Keratinocyte (primary cell): ENCODE data around the gene LTN1. TPM values are rescaled to one million over a fixed set of nuclear protein-coding genes. Genes with fewer than 3 reads are reported as not detected.

Experiments used
- DNase-seq: peaks from one replicate; pipeline ENCODE4 v3.0.0-alpha.2; 2011; ENCODE audit warnings: low read depth, missing footprints, low spot score
- FAIRE-seq: peaks from 2 replicates; lab custom pipeline; 2011; peaks lifted over from hg19 to GRCh38; lab: Jason Lieb, UNC
- H2AFZ ChIP-seq: 2 replicates; pipeline ENCODE4 v1.6.0; 2012; ENCODE audit warnings: low read length, control low read depth, inconsistent platforms; ENCODE audit not compliant: control insufficient read depth
- H3K27ac ChIP-seq: 2 replicates; pipeline ENCODE4 v1.5.1; 2011; ENCODE audit warnings: low read length; ENCODE audit not compliant: control insufficient read depth, insufficient read depth
- H3K27me3 ChIP-seq: 3 replicates; pipeline ENCODE4 v1.6.0; 2011; ENCODE audit warnings: low read length; ENCODE audit not compliant: control insufficient read depth, insufficient read depth; ENCODE audit errors: extremely low read depth
- H3K36me3 ChIP-seq, 2 experiments: 2 replicates in 1 of 2; 3 replicates in 1 of 2; pipeline ENCODE4 v1.5.1; 2011; ENCODE audit warnings: low read length in 2 of 2, mild to moderate bottlenecking in 1 of 2; ENCODE audit not compliant: control insufficient read depth in 2 of 2, insufficient read depth in 2 of 2; ENCODE audit errors: extremely low read depth in 1 of 2
- H3K4me1 ChIP-seq: 3 replicates; pipeline ENCODE4 v1.5.1; 2011; ENCODE audit warnings: low read length; ENCODE audit not compliant: control insufficient read depth, insufficient read depth; ENCODE audit errors: extremely low read depth
- H3K4me2 ChIP-seq: 3 replicates; pipeline ENCODE4 v1.6.0; 2011; ENCODE audit warnings: low read depth, low read length; ENCODE audit not compliant: control insufficient read depth, insufficient read depth; ENCODE audit errors: extremely low read depth
- H3K4me3 ChIP-seq, 3 experiments: fragments of 200-600 bp in 1 of 3; sonication (generic) in 1 of 3; 2 replicates in 2 of 3; 3 replicates in 1 of 3; pipeline ENCODE4 v1.5.1; 2011 to 2016; ENCODE audit warnings: low read length in 3 of 3, mild to moderate bottlenecking in 3 of 3, control low read depth in 2 of 3, inconsistent platforms in 1 of 3, low read depth in 1 of 3, mixed read lengths in 1 of 3, mixed run types in 1 of 3, moderate library complexity in 1 of 3; ENCODE audit not compliant: control insufficient read depth in 2 of 3, insufficient read depth in 2 of 3; ENCODE audit errors: extremely low read depth in 1 of 3
- H3K79me2 ChIP-seq: 2 replicates; pipeline ENCODE4 v1.6.0; 2012; ENCODE audit warnings: low read length; ENCODE audit not compliant: control insufficient read depth, insufficient read depth
- H3K9ac ChIP-seq: 3 replicates; pipeline ENCODE4 v1.6.0; 2011; ENCODE audit warnings: low read length; ENCODE audit not compliant: control insufficient read depth, insufficient read depth; ENCODE audit errors: extremely low read depth
- H3K9me1 ChIP-seq: 3 replicates; pipeline ENCODE4 v1.6.0; 2011; ENCODE audit warnings: low read length; ENCODE audit not compliant: control insufficient read depth, insufficient read depth; ENCODE audit errors: extremely low read depth
- H3K9me3 ChIP-seq: 2 replicates; pipeline ENCODE4 v1.5.1; 2012; ENCODE audit warnings: low read depth, low read length; ENCODE audit not compliant: control insufficient read depth
- H4K20me1 ChIP-seq: 3 replicates; pipeline ENCODE4 v1.6.0; 2011; ENCODE audit warnings: low read length; ENCODE audit not compliant: control insufficient read depth, insufficient read depth; ENCODE audit errors: extremely low read depth
- CTCF ChIP-seq, 3 experiments: IDR thresholded peaks in 1 of 3; conservative IDR thresholded peaks in 1 of 3; optimal IDR thresholded peaks in 1 of 3; 2 replicates in 2 of 3; 3 replicates in 1 of 3; pipeline versions ENCODE3 to v1.5.1; 2011; ENCODE audit warnings: low read length in 3 of 3, mild to moderate bottlenecking in 3 of 3, moderate library complexity in 2 of 3, control low read depth in 1 of 3, inconsistent platforms in 1 of 3; ENCODE audit not compliant: insufficient read depth in 2 of 3; ENCODE audit errors: extremely low read depth in 1 of 3
- EZH2 ChIP-seq: IDR thresholded peaks from one replicate; pipeline ENCODE4 v1.6.1; 2012; ENCODE audit warnings: inconsistent platforms, mild to moderate bottlenecking, low read length, moderate library complexity
- dilution Hi-C: fragments of 300-500 bp; cut with MboI; formaldehyde crosslinking; loops from one replicate; pipeline ENCODE4 v1.7.0; 2020; ENCODE audit warnings: low sequenced_read_pairs; ENCODE audit not compliant: extremely low pct_ligation_motif_present
- polyA plus RNA-seq, 5 experiments: library from polyadenylated mRNA; depleted of rRNA in 3 of 5; stranded (reverse) in 3 of 5; stranded (forward) in 1 of 5; unstranded in 1 of 5; fragments of >200 nt; gene quantifications; 1 replicate in 1 of 5; 2 replicates in 3 of 5; 3 replicates in 1 of 5; pipeline versions ENCODE4 v1.2.1 to v1.2.3, GENCODE V29; 2011 to 2012; ENCODE audit warnings: missing spikeins in 2 of 5, low read depth in 1 of 5, low replicate concordance in 1 of 5

Gene LTN1
- polyA plus RNA-seq, 1 donor (not counting 4 experiments of a cell fraction or from before 2014, with no cell fraction given) = 15.8 TPM

GRCh38 chr21:29033301-29033700 is 40.6 kb upstream of the LTN1 start:
- Histone ChIP-seq H3K27me3 (no peaks in the 10 kb centered on the region), H2AFZ (no peak overlapping the region), H3K27ac (no peak overlapping the region), H3K4me1 (no peaks in the 10 kb centered on the region), H3K79me2 (peaks cover 7% of the 10 kb centered on the region), H3K36me3 (peaks cover 21 to 38% of the 10 kb centered on the region in 2 experiments), H3K4me3 (no peak overlapping the region), H3K9ac (no peak overlapping the region), H3K9me3 (no peaks in the 10 kb centered on the region), H4K20me1 (no peaks in the 10 kb centered on the region), H3K9me1 (no peaks in the 10 kb centered on the region), H3K4me2 (no peak overlapping the region)
- dilution Hi-C loops = no loop called here
- no peak for DNase-seq
- TF ChIP-seq CTCF (optimal IDR thresholded peaks at IDR 0.05 in 1 of 3, IDR thresholded peaks at IDR 0.05 in 1 of 3, conservative IDR thresholded peaks at IDR 0.05 in 1 of 3; ENCODE audit: extremely low read depth in 1 of 3, insufficient read depth in 2 of 3, low read length in 3 of 3) = no peak
- no peak for TF ChIP-seq EZH2
- no peak for FAIRE-seq

- dilution Hi-C loops = no loop called here
- Histone ChIP-seq H3K79me2 (peaks cover 30% of the 10 kb centered on the region), H3K36me3 (peaks cover 13 to 25% of the 10 kb centered on the region in 2 experiments)
Measured at GRCh38 chr21:29030909-29031308, 38.2 kb upstream of the LTN1 start.

More at GRCh38 chr21:29030909-29031308, 38.2 kb upstream of the LTN1 start:
- H3K9me1 ChIP-seq = no peaks in the 10 kb centered on the region
- no peak overlapping the region for H3K4me2 ChIP-seq
- H3K9ac ChIP-seq = no peak overlapping the region
- H3K27ac ChIP-seq = no peak overlapping the region
- peaks cover 3% of the 10 kb centered on the region for H3K4me1 ChIP-seq
- H4K20me1 ChIP-seq = no peaks in the 10 kb centered on the region
- no peak overlapping the region for H3K4me3 ChIP-seq
- H3K9me3 ChIP-seq = no peaks in the 10 kb centered on the region
- FAIRE-seq (peak; percentile 13), DNase-seq (no peak)
- TF ChIP-seq CTCF (optimal IDR thresholded peaks at IDR 0.05 in 1 of 3, IDR thresholded peaks at IDR 0.05 in 1 of 3, conservative IDR thresholded peaks at IDR 0.05 in 1 of 3; ENCODE audit: extremely low read depth in 1 of 3, insufficient read depth in 2 of 3, low read length in 3 of 3) (no peak), EZH2 (no peak)
- no peak overlapping the region for H2AFZ ChIP-seq
- H3K27me3 ChIP-seq = no peaks in the 10 kb centered on the region
